Measurements from ENCODE around the gene RSPH6A. TPM values are rescaled to one million over a fixed set of nuclear protein-coding genes. Genes with fewer than 3 reads are reported as not detected.
A peak's percentile ranks its signal among the peaks of the same experiment; 100 is the strongest.

The RSPH6A gene
- total and polyA plus RNA-seq, 2 of the 13 experiments (the other 11 are each of a cell fraction or from before 2014, with no cell fraction given), result 0.07 TPM; not detected in 1

- Histone ChIP-seq H3K36me3 (replicated peaks in 1 of 2; ENCODE audit: control insufficient read depth in 1 of 2, insufficient read depth in 2 of 2, low read length in 2 of 2) (no peaks in the 10 kb centered on the region), H3K4me2 (ENCODE audit: low read depth, low read length) (peak overlapping the region; percentile 99), H2AFZ (ENCODE audit: low read length) (no peak overlapping the region), H3K27me3 (ENCODE audit: control insufficient read depth in 1 of 2, insufficient read depth in 2 of 2, low read length in 2 of 2) (no peaks in the 10 kb centered on the region), H3K4me3 (replicated peaks in 1 of 3; ENCODE audit: insufficient read depth in 1 of 3, low read depth in 2 of 3, low read length in 3 of 3) (peak overlapping the region; percentile 69 to 83 (median 70)), H3K9ac (ENCODE audit: insufficient read depth, low read depth, low read length) (peak overlapping the region; percentile 74), H3K79me2 (ENCODE audit: insufficient read depth, low read length) (peaks cover 3% of the 10 kb centered on the region), H3K27ac (ENCODE audit: extremely low read length, insufficient read depth, low read length) (peak overlapping the region; percentile 85), H3K4me1 (ENCODE audit: insufficient read depth, low read length) (peaks cover 21% of the 10 kb centered on the region), H3K9me3 (ENCODE audit: low read length) (no peaks in the 10 kb centered on the region), H4K20me1 (ENCODE audit: insufficient read depth, low read length) (no peaks in the 10 kb centered on the region)
- no TSS peak for BruUV-seq (replicated peaks)
- WGBS (ENCODE audit: low lambda C conversion rate), result under 1% methylated on average over 21 of the region's 28 CpGs
- ATAC-seq (no peak), DNase-seq (ENCODE audit: low spot score) (no peak), FAIRE-seq (no peak)
- POLR2A ChIA-PET, result interaction anchor here (0.6 to 4.7 kb wide), 29 partner anchors 9 to 399 kb away, joined by 3 to 94 read pairs (median 8); partner anchors contain the start of genes CCDC61, DMPK, DMWD and FBXO46
- CTCF ChIA-PET (ENCODE audit: low intra/inter-chr PET ratio, low total read pairs), result interaction anchor here (1.2 to 2.4 kb wide), 2 partner anchors 9 to 29 kb away, joined by 3 to 17 read pairs; no protein-coding TSS in a partner anchor
- in situ Hi-C loops (cut with HindIII; ENCODE audit: extremely low pct_ligation_motif_present, low pct_unique_long_range_greater_than_20kb), result no loop called here
- intact Hi-C loops (cut with micrococcal nuclease; ENCODE audit: unreplicated experiment), result loop anchor here (1.0 to 5.0 kb wide), 3 partner anchors 29 to 77 kb away; partner anchors contain the start of genes FBXO46, MEIOSIN and QPCTL
- no peak for TF ChIP-seq RAD21 (CRISPR knock-in tag; IDR thresholded peaks at IDR 0.05)
- no peak for TF ChIP-seq TIGD3 (CRISPR knock-in tag; IDR thresholded peaks at IDR 0.05; ENCODE audit: borderline replicate concordance)
- TF ChIP-seq BHLHE40 (IDR thresholded peaks at IDR 0.05; ENCODE audit: low read length), result no peak
- no peak for TF ChIP-seq ZNF530 (CRISPR knock-in tag; IDR thresholded peaks at IDR 0.05; ENCODE audit: low read depth)
- 0 out of 2 replicates have a peak, but pooled peaks have one; percentile 13 for TF ChIP-seq REL (CRISPR knock-in tag; conservative IDR thresholded peaks at IDR 0.05)
- no peak for TF ChIP-seq CBX2 (IDR thresholded peaks at IDR 0.05; ENCODE audit: low read depth, low read length)
- no peak for TF ChIP-seq CBX2 (CRISPR knock-in tag; IDR thresholded peaks at IDR 0.05; ENCODE audit: low read depth)
- no peak for TF ChIP-seq ZNF891 (CRISPR knock-in tag; IDR thresholded peaks at IDR 0.05)
- no peak for TF ChIP-seq ZBTB46 (CRISPR knock-in tag; IDR thresholded peaks at IDR 0.05; ENCODE audit: borderline replicate concordance)
- no peak for TF ChIP-seq NFIB (CRISPR knock-in tag; IDR thresholded peaks at IDR 0.05; ENCODE audit: borderline replicate concordance)
- no peak for TF ChIP-seq ZNF484 (CRISPR knock-in tag; IDR thresholded peaks at IDR 0.05; ENCODE audit: borderline replicate concordance, low read depth)
- TF ChIP-seq SRY (CRISPR knock-in tag; IDR thresholded peaks at IDR 0.05), result no peak; the same call in none of the 2 replicates
- TF ChIP-seq SOX5 (CRISPR knock-in tag; IDR thresholded peaks at IDR 0.05; ENCODE audit: borderline replicate concordance), result no peak
- TF ChIP-seq NFRKB (IDR thresholded peaks at IDR 0.05), result no peak
- no peak for TF ChIP-seq ZNF318 (CRISPR knock-in tag; IDR thresholded peaks at IDR 0.05)
Observed at GRCh38 chr19:45769821-45770191, 45.3 kb downstream of the RSPH6A start.

All from HepG2 (cell line).